GM18861 (cell line): Measurements from ENCODE around the gene CCDC85A.

Experiments used
- ATAC-seq: cut with Tn5 transposase; IDR thresholded peaks from one replicate; pipeline ENCODE4 v1.9.1; 2021; ENCODE audit not compliant: unreplicated experiment

Gene CCDC85A

GRCh38 chr2:56295666-56296065 lies 111.9 kb downstream of the CCDC85A start:
- ATAC-seq, result no peak

- no peak for ATAC-seq
Observed at GRCh38 chr2:56297671-56298070, 113.9 kb downstream of the CCDC85A start.

GRCh38 chr2:56299171-56299691 lies 115.4 kb downstream of the CCDC85A start:
- ATAC-seq, result no peak

- ATAC-seq, result no peak
Observed at GRCh38 chr2:56309626-56310170, 125.9 kb downstream of the CCDC85A start.

- no peak for ATAC-seq
Observed at GRCh38 chr2:56313500-56313921, 129.7 kb downstream of the CCDC85A start.

- ATAC-seq, result no peak
Observed at GRCh38 chr2:56314371-56314770, 130.6 kb downstream of the CCDC85A start.

- no peak for ATAC-seq
Observed at GRCh38 chr2:56314796-56315195, 131.0 kb downstream of the CCDC85A start.

- ATAC-seq, result no peak
Observed at GRCh38 chr2:56315376-56315775, 131.6 kb downstream of the CCDC85A start.

GRCh38 chr2:56316011-56316410 lies 132.2 kb downstream of the CCDC85A start:
- no peak for ATAC-seq

- no peak for ATAC-seq
Observed at GRCh38 chr2:56318147-56318546, 134.4 kb downstream of the CCDC85A start.

GRCh38 chr2:56325661-56326345 lies 142.0 kb downstream of the CCDC85A start:
- no peak for ATAC-seq

GRCh38 chr2:56326346-56326741 lies 142.6 kb downstream of the CCDC85A start:
- ATAC-seq, result no peak

GRCh38 chr2:56331810-56332209 lies 148.0 kb downstream of the CCDC85A start:
- no peak for ATAC-seq

- no peak for ATAC-seq
Observed at GRCh38 chr2:56333812-56334485, 150.2 kb downstream of the CCDC85A start.

- ATAC-seq, result no peak
Observed at GRCh38 chr2:56334622-56335021, 150.8 kb downstream of the CCDC85A start.

GRCh38 chr2:56335101-56335500 lies 151.3 kb downstream of the CCDC85A start:
- ATAC-seq, result no peak

- no peak for ATAC-seq
Observed at GRCh38 chr2:56337342-56337741, 153.6 kb downstream of the CCDC85A start.

GRCh38 chr2:56338232-56338631 lies 154.4 kb downstream of the CCDC85A start:
- ATAC-seq, result no peak

GRCh38 chr2:56344771-56345170 lies 161.0 kb downstream of the CCDC85A start:
- ATAC-seq, result no peak

GRCh38 chr2:56347881-56348280 lies 164.1 kb downstream of the CCDC85A start:
- no peak for ATAC-seq

- ATAC-seq, result peak; percentile 45
Observed at GRCh38 chr2:56348392-56349210, 164.8 kb downstream of the CCDC85A start.
